ENCODE measurements around the gene ALOX5. TPM values are rescaled to one million over a fixed set of nuclear protein-coding genes. Genes with fewer than 3 reads are reported as not detected.

ALOX5 gene
- total and polyA plus RNA-seq, 7 donors: 1.6 to 3.1 (median 2.0) TPM

DNA sequence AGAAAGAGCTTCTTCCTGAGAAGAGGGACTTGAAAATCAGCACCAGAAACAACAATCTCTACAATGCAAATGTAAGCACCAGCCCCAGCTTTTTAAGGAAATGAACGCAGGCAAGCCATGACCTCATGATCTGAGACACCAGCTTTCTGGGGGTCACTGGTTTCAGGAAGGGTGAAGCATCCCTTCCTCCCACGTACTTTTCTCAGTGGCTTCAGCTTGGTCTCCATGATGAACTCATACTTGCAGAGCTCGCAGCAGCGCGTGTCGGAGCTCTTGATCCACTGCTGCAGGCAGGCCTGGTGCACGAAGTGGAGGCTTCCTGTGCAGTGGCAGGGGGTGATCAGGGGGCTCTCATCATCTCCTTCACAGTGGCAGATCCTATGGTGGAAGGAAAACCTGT lies 87.0 kb downstream of the ALOX5 start:
- ATAC-seq: no peak
- no peaks in the 10 kb centered on the region for H3K27me3 ChIP-seq (ENCODE audit: insufficient read depth in 3 of 3, low read length in 2 of 3)
- no peak overlapping the region for H3K27ac ChIP-seq
- H3K4me1 ChIP-seq: no peaks in the 10 kb centered on the region
- TF ChIP-seq, protein P1, sequence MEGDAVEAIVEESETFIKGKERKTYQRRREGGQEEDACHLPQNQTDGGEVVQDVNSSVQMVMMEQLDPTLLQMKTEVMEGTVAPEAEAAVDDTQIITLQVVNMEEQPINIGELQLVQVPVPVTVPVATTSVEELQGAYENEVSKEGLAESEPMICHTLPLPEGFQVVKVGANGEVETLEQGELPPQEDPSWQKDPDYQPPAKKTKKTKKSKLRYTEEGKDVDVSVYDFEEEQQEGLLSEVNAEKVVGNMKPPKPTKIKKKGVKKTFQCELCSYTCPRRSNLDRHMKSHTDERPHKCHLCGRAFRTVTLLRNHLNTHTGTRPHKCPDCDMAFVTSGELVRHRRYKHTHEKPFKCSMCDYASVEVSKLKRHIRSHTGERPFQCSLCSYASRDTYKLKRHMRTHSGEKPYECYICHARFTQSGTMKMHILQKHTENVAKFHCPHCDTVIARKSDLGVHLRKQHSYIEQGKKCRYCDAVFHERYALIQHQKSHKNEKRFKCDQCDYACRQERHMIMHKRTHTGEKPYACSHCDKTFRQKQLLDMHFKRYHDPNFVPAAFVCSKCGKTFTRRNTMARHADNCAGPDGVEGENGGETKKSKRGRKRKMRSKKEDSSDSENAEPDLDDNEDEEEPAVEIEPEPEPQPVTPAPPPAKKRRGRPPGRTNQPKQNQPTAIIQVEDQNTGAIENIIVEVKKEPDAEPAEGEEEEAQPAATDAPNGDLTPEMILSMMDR (IDR thresholded peaks at IDR 0.05): no peak
- peaks cover 0 to 59% of the 10 kb centered on the region in 2 donors for H3K36me3 ChIP-seq (ENCODE audit: insufficient read depth in 1 of 2, low read depth in 1 of 2)
- no peak overlapping the region for H3K4me3 ChIP-seq
- intact Hi-C loops (cut with DNase I): loop anchor here in 1 of 2 donors (10.0 kb wide), 1 partner anchor 264 kb away; the partner anchor contains the start of gene WASHC2C
- no peaks in the 10 kb centered on the region for H3K9me3 ChIP-seq
- 88 to 91% (median 89%) methylated on average over 7 of the region's 7 CpGs for WGBS, 3 donors
- no peak for DNase-seq

DNA sequence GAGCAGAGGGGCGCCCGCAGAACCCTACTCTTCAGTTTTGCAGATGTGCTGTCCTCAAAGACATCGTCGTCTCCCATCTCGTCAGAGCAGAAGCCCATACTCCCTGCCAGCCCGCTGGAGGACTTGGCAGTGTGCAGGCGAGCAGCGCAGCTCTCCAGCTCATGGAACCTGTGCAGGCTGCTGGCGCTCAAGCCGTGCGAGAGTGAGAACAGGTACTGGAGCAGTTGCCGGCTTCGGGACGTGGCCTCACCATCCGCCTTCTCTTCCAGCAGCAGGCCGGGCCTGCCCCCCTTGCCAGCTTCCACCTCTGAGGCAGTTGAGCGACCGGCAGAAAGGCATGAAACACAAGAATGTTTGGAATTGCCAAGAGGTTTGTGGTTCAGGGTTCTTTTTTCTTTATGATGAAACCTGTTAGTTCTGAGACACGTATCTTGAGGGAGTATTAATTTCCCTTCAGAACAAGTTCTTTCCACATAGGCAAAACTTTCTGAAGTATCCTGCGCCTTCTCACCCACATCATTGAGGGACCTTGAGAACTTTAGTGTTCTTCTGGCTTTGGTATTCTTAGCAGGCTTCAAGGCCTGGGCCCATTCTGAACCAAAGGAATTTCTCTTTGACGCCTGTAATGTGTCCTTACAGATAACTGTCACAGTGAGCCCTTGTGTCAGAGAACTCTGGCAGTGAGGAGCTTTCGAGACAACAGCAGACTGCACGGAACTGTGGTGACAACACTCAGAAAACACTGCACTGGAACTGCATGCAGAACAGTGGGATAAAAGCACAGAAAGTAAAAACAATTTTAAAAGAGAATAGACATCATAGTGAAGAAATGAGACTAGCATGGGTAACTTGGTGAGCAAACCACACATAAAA lies 89.5 kb downstream of the ALOX5 start:
- Histone ChIP-seq H3K9me3 (no peaks in the 10 kb centered on the region), H3K27me3 (ENCODE audit: insufficient read depth in 3 of 3, low read length in 2 of 3) (no peaks in the 10 kb centered on the region), H3K4me3 (no peak overlapping the region), H3K4me1 (no peaks in the 10 kb centered on the region), H3K27ac (no peak overlapping the region), H3K36me3 (ENCODE audit: insufficient read depth in 1 of 2, low read depth in 1 of 2) (peaks cover 0 to 39% of the 10 kb centered on the region in 2 donors)
- intact Hi-C loops (cut with DNase I): loop anchor here in 1 of 2 donors (2.0 to 10.0 kb wide), 2 partner anchors 209 to 261 kb away; partner anchors contain the start of genes WASHC2C and ZFAND4
- no peak for ATAC-seq
- WGBS, 3 donors: 90 to 93% (median 90%) methylated on average over 23 of the region's 23 CpGs
- TF ChIP-seq, protein P1 (IDR thresholded peaks at IDR 0.05): no peak
- DNase-seq: no peak

DNA sequence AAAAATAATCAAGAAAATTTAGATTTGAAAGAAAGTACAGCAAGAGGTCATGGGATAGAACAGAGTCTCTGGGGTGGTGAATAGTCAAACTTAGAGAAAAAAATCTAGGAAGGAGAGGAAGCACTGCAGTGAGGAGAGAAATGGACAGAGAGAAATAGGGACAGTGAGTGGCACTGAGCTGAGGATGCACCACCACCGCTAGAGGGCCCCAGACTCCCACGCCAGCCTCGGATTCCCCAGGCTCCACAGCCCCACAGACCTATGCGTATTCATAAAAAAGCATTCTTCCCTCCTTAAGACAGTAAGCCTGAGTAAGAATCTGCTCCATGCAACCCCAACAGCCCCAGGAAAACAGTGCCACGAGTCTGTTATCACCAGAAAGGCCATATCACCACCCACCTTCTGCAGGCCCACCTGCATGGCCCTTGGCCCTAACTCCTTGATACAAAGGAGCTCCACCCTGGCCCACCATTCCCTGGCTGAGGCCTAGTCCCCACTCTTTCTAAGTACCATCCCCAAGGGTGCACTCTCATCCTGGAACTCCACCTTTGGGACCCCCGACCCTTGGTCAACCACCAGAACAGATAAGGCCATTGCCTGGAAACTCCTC lies 91.0 kb downstream of the ALOX5 start:
- Histone ChIP-seq H3K36me3 (ENCODE audit: insufficient read depth in 1 of 2, low read depth in 1 of 2) (peaks cover 0 to 30% of the 10 kb centered on the region in 2 donors), H3K4me3 (no peak overlapping the region), H3K9me3 (no peaks in the 10 kb centered on the region), H3K4me1 (no peaks in the 10 kb centered on the region), H3K27me3 (ENCODE audit: insufficient read depth in 3 of 3, low read length in 2 of 3) (no peaks in the 10 kb centered on the region), H3K27ac (no peak overlapping the region)
- WGBS, 3 donors: 24 to 28% (median 27%) methylated on average over 6 of the region's 6 CpGs
- ATAC-seq (peak; percentile 89 to 99 (median 94)), DNase-seq (peak; percentile 75 to 87)
- intact Hi-C loops (cut with DNase I): loop anchor here (2.0 to 10.0 kb wide), 3 partner anchors 207 to 260 kb away; partner anchors contain the start of genes ZFAND4 (in 2 of the 2) and WASHC2C (in 1 of the 2)
- TF ChIP-seq, protein P1 (IDR thresholded peaks at IDR 0.05): peak; percentile 86

DNA sequence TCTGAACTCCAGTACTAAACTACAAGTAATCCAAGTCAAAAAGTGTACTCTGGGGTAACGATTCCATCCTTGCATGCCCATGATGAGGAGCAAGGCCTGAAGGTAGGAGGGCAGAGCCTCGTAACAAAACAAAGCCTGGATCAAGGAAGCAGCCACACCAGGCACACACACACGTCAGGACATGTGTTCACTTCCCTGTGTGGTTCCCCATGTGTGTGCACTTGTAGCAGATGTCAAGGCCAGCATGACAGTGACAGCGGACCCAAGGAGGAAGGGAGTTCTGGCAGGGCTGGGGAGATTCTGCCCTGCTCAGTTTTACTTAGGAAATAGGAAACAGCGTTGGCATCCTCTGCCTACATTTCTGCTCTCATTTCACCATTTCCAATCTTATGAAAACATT lies 92.8 kb downstream of the ALOX5 start:
- Histone ChIP-seq H3K4me3 (no peak overlapping the region), H3K9me3 (no peaks in the 10 kb centered on the region), H3K27me3 (ENCODE audit: insufficient read depth in 3 of 3, low read length in 2 of 3) (no peaks in the 10 kb centered on the region), H3K4me1 (no peaks in the 10 kb centered on the region), H3K36me3 (ENCODE audit: insufficient read depth in 1 of 2, low read depth in 1 of 2) (peaks cover 0 to 17% of the 10 kb centered on the region in 2 donors), H3K27ac (no peak overlapping the region)
- intact Hi-C loops (cut with DNase I): loop anchor here (5.0 to 10.0 kb wide), 2 partner anchors 206 to 258 kb away; partner anchors contain the start of genes WASHC2C (in 1 of the 2) and ZFAND4 (in 1 of the 2)
- TF ChIP-seq, protein P1 (IDR thresholded peaks at IDR 0.05): no peak
- DNase-seq (no peak), ATAC-seq (no peak)
- 77 to 81% (median 79%) methylated on average over 5 of the region's 5 CpGs for WGBS, 3 donors

All from psoas muscle (tissue), 8 donors.